OCI-LY3 (cell line): ENCODE results near the gene DLD.

Source experiments
- EZH2phosphoT487 ChIP-seq: fragments of 200-600 bp; shearing (Covaris generic); IDR thresholded peaks from 2 replicates; pipeline ENCODE4 v1.6.1; 2018; ENCODE audit warnings: antibody characterized with exemption, mixed run types, low read depth
- TF ChIP-seq, protein P1 (sequence below): fragments of 200-600, 300-600 bp; sonication (generic); IDR thresholded peaks from 2 replicates; pipeline ENCODE4 v1.5.1; 2014; ENCODE audit warnings: antibody characterized with exemption, low read length, low read depth

DNA sequence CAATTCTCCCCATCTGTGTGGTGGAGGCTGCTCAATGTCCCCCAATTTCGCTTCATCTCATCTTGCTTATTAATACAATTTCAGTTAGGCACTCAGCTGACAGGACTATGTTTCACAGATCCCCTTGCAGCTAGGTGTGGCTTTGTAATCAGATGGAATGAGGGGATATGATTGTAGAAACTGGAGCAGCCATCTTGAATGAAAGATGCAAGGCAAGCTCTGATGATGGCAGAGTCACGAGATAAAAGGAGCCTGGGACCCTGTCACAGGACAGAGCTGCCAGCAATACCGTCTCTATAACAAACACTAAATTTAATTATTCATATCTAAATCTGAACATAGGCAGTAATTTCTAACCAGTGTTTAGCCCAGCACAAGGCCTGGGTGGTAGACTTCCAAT, 991 bp upstream of the DLD start:
- TF ChIP-seq, protein P1, sequence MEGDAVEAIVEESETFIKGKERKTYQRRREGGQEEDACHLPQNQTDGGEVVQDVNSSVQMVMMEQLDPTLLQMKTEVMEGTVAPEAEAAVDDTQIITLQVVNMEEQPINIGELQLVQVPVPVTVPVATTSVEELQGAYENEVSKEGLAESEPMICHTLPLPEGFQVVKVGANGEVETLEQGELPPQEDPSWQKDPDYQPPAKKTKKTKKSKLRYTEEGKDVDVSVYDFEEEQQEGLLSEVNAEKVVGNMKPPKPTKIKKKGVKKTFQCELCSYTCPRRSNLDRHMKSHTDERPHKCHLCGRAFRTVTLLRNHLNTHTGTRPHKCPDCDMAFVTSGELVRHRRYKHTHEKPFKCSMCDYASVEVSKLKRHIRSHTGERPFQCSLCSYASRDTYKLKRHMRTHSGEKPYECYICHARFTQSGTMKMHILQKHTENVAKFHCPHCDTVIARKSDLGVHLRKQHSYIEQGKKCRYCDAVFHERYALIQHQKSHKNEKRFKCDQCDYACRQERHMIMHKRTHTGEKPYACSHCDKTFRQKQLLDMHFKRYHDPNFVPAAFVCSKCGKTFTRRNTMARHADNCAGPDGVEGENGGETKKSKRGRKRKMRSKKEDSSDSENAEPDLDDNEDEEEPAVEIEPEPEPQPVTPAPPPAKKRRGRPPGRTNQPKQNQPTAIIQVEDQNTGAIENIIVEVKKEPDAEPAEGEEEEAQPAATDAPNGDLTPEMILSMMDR: no peak
- no peak for TF ChIP-seq EZH2phosphoT487
